Omental fat pad (tissue), 4 donors: ENCODE data around the gene HCN3. TPM values are rescaled to one million over a fixed set of nuclear protein-coding genes. Genes with fewer than 3 reads are reported as not detected.

Experiments
- ATAC-seq: fragments of 150-250 bp; one replicate; pipeline ENCODE4 v1.9.1; 2016; ENCODE audit warnings: mild to moderate bottlenecking, moderate library complexity; ENCODE audit not compliant: low FRiP score
- DNase-seq: peaks from one replicate; pipeline ENCODE4 v3.0.0-alpha.2; 2019; ENCODE audit warnings: low spot score
- total RNA-seq, 4 donors: library from RNA; depleted of rRNA; stranded (reverse); fragments of >200 nt; gene quantifications; one replicate each; pipeline ENCODE4 v1.1.0, GENCODE V29; 2016
- TF ChIP-seq, protein P1 (sequence below), 3 donors: fragments of 450-650 bp; IDR thresholded peaks; one replicate each; pipeline ENCODE4 v1.5.1; 2016 to 2017; ENCODE audit warnings: antibody characterized with exemption in 3 of 3, mild to moderate bottlenecking in 3 of 3, moderate library complexity in 2 of 3

HCN3 gene
- total RNA-seq, 4 donors from 2014 or later: 0.36 to 2.3 (median 1.2) TPM

GRCh38 chr1:155277902-155278688, 832 bp downstream of the HCN3 start:
- DNase-seq: peak; percentile 69
- TF ChIP-seq, protein P1, sequence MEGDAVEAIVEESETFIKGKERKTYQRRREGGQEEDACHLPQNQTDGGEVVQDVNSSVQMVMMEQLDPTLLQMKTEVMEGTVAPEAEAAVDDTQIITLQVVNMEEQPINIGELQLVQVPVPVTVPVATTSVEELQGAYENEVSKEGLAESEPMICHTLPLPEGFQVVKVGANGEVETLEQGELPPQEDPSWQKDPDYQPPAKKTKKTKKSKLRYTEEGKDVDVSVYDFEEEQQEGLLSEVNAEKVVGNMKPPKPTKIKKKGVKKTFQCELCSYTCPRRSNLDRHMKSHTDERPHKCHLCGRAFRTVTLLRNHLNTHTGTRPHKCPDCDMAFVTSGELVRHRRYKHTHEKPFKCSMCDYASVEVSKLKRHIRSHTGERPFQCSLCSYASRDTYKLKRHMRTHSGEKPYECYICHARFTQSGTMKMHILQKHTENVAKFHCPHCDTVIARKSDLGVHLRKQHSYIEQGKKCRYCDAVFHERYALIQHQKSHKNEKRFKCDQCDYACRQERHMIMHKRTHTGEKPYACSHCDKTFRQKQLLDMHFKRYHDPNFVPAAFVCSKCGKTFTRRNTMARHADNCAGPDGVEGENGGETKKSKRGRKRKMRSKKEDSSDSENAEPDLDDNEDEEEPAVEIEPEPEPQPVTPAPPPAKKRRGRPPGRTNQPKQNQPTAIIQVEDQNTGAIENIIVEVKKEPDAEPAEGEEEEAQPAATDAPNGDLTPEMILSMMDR (IDR thresholded peaks at IDR 0.05): no peak
- ATAC-seq: peak; percentile 5

DNA sequence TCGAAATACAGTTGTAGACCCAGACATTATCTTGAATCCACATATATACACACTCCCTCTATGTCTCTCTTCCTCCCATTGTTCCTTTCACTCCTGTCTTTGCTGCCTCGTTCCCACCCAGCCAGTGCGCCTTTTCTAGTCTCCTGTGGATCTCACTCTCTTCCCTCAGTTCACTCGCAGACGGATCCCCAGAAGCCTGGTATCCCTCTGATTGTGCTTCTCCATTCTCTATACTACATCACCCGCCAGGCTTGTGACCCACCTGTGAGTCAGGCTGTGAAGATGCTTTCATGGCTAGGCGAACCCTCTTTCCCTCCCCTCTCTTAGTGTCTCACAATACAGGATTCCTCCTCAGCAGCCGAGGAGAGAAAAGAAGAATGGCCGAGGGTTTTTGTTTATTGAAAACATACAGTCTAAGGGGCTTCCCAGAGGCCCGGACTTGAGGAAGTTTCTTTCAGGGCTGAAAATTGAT, 1.5 kb downstream of the HCN3 start:
- DNase-seq (no peak), ATAC-seq (no peak)
- TF ChIP-seq, protein P1 (IDR thresholded peaks at IDR 0.05): no peak

DNA sequence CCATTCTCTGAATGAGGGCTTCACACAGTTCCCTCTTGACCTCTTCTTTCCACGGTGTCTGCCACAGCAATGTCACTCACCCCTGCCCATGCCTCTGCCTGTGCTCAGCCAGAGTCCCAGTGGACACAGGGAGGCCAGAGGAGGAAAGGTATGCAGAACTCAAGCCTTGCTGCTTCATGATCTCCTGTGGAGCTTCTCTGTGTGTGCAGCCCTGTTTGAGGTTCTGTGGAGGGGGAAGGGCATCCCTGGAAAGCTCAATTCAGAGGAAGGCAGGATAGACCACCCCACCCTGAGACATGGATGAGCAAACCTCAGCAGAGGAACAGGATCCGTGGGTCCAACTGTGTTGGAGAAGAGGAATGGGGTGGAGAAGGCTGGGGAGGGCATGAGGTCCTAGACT, 2.0 kb downstream of the HCN3 start:
- TF ChIP-seq, protein P1 (IDR thresholded peaks at IDR 0.05): no peak
- ATAC-seq: no peak
- no peak for DNase-seq

- DNase-seq: no peak
- no peak for ATAC-seq
- TF ChIP-seq, protein P1 (IDR thresholded peaks at IDR 0.05): no peak
These were observed 5.3 kb downstream of the HCN3 start for GRCh38 chr1:155282488-155283091.

DNA sequence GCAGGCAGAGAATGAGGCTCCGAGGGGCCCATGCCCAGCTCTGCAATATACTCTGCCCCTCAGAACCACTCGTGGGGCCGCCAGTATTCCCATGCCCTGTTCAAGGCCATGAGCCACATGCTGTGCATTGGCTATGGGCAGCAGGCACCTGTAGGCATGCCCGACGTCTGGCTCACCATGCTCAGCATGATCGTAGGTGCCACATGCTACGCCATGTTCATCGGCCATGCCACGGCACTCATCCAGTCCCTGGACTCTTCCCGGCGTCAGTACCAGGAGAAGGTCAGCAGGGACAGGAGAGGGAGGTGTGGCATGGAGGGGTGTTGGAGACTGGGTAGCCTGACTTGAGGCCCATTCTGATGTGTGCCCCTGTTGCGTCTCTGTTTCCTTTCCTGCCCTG, 7.2 kb downstream of the HCN3 start:
- TF ChIP-seq, protein P1 (IDR thresholded peaks at IDR 0.05): no peak
- DNase-seq (no peak), ATAC-seq (no peak)

DNA sequence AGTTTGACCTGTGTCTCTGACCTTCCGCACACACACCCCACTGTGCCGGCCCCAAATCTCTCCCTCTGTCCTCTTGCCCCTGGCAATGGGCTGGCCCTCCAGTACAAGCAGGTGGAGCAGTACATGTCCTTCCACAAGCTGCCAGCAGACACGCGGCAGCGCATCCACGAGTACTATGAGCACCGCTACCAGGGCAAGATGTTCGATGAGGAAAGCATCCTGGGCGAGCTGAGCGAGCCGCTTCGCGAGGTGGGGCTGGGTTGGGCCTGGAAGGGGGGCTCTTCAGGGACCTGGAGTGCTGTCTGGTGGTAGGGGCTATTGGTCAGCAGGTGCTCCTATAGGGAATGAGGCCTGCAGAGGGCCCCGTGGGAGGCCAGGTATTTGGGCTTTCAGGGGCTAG, 7.8 kb downstream of the HCN3 start:
- DNase-seq (no peak), ATAC-seq (no peak)
- TF ChIP-seq, protein P1 (IDR thresholded peaks at IDR 0.05): no peak

- DNase-seq (no peak), ATAC-seq (no peak)
- TF ChIP-seq, protein P1 (IDR thresholded peaks at IDR 0.05): no peak
These were observed 8.4 kb downstream of the HCN3 start for GRCh38 chr1:155285631-155286044.
